CD14-positive monocyte (primary cell): ENCODE data around the gene MCRIP1. TPM values are rescaled to one million over a fixed set of nuclear protein-coding genes. Genes with fewer than 3 reads are reported as not detected.

Source experiments
- DNase-seq, 3 donors: peaks; one replicate each; pipeline ENCODE4 v3.0.0-alpha.2; 2011 to 2022
- H2AFZ ChIP-seq: 2 replicates; pipeline ENCODE4 v1.6.0; 2012; ENCODE audit warnings: mild to moderate bottlenecking, low read depth, low read length, inconsistent platforms; ENCODE audit not compliant: insufficient read depth, poor library complexity, severe bottlenecking
- H3K27ac ChIP-seq, 2 donors: 1 replicate in 1 of 2; 2 replicates in 1 of 2; pipeline ENCODE4 v1.5.1; 2012 to 2013; ENCODE audit warnings: low read length in 2 of 2, control low read depth in 1 of 2, inconsistent platforms in 1 of 2, low read depth in 1 of 2, mild to moderate bottlenecking in 1 of 2
- H3K27me3 ChIP-seq, 2 donors: one replicate each; pipeline versions ENCODE4 v1.6.0 to v1.6.1; 2011 to 2013; ENCODE audit warnings: low read length in 2 of 2; ENCODE audit not compliant: control insufficient read depth in 2 of 2, insufficient read depth in 2 of 2
- H3K36me3 ChIP-seq, 2 donors: replicated peaks in 1 of 2; 1 replicate in 1 of 2; 2 replicates in 1 of 2; pipeline versions ENCODE4 v1.5.1 to v1.6.1; 2012 to 2013; ENCODE audit warnings: low read length in 2 of 2, control low read depth in 1 of 2, inconsistent platforms in 1 of 2, mild to moderate bottlenecking in 1 of 2; ENCODE audit not compliant: insufficient read depth in 2 of 2, control insufficient read depth in 1 of 2
- H3K4me1 ChIP-seq, 2 donors: 1 replicate in 1 of 2; 2 replicates in 1 of 2; pipeline versions ENCODE4 v1.5.1 to v1.6.1; 2012 to 2013; ENCODE audit warnings: low read length in 2 of 2, control low read depth in 1 of 2, inconsistent platforms in 1 of 2, mild to moderate bottlenecking in 1 of 2, moderate library complexity in 1 of 2; ENCODE audit not compliant: insufficient read depth in 2 of 2, control insufficient read depth in 1 of 2
- H3K4me2 ChIP-seq: replicated peaks from 2 replicates; pipeline ENCODE3; 2012; ENCODE audit warnings: low read length, moderate library complexity, mild to moderate bottlenecking; ENCODE audit not compliant: poor library complexity, severe bottlenecking; ENCODE audit errors: extremely low read depth
- H3K4me3 ChIP-seq, 3 experiments: fragments of 200-600 bp in 1 of 3; sonication (generic) in 1 of 3; replicated peaks in 1 of 3; 1 replicate in 2 of 3; 2 replicates in 1 of 3; pipeline ENCODE4 v1.5.1; 2011 to 2013; ENCODE audit warnings: low read length in 3 of 3, mild to moderate bottlenecking in 3 of 3, control low read depth in 2 of 3, low read depth in 2 of 3, inconsistent platforms in 1 of 3, moderate library complexity in 1 of 3
- H3K79me2 ChIP-seq: 2 replicates; pipeline ENCODE4 v1.6.0; 2012; ENCODE audit warnings: mild to moderate bottlenecking, control low read depth, inconsistent platforms, low read length, moderate library complexity; ENCODE audit not compliant: insufficient read depth
- H3K9ac ChIP-seq: 2 replicates; pipeline ENCODE4 v1.6.0; 2017; ENCODE audit warnings: low read length, mild to moderate bottlenecking; ENCODE audit not compliant: insufficient read depth, poor library complexity, severe bottlenecking
- H3K9me3 ChIP-seq, 2 donors: replicated peaks in 1 of 2; 1 replicate in 1 of 2; 2 replicates in 1 of 2; pipeline versions ENCODE4 v1.5.1 to v1.6.1; 2012 to 2013; ENCODE audit warnings: low read length in 2 of 2, control low read depth in 1 of 2; ENCODE audit not compliant: control insufficient read depth in 1 of 2, insufficient read depth in 1 of 2
- H4K20me1 ChIP-seq: 2 replicates; pipeline ENCODE4 v1.6.0; 2012; ENCODE audit warnings: mild to moderate bottlenecking, low read length, control low read depth, moderate library complexity; ENCODE audit not compliant: insufficient read depth
- H3K27ac Mint-ChIP-seq, 7 donors: one replicate each; pipeline ENCODE4 v1.8.0; 2020; ENCODE audit warnings: mild to moderate bottlenecking in 7 of 7, mixed read lengths in 7 of 7, moderate library complexity in 6 of 7, inconsistent platforms in 2 of 7
- H3K27me3 Mint-ChIP-seq, 3 donors: one replicate each; pipeline ENCODE4 v1.8.0; 2021 to 2022; ENCODE audit warnings: low read depth in 3 of 3, mild to moderate bottlenecking in 3 of 3, mixed read lengths in 3 of 3, moderate library complexity in 3 of 3, inconsistent platforms in 1 of 3
- H3K36me3 Mint-ChIP-seq, 2 donors: one replicate each; pipeline ENCODE4 v1.8.0; 2020; ENCODE audit warnings: mixed read lengths in 2 of 2, inconsistent platforms in 1 of 2, mild to moderate bottlenecking in 1 of 2
- H3K4me1 Mint-ChIP-seq: one replicate; pipeline ENCODE4 v1.8.0; 2020; ENCODE audit warnings: mild to moderate bottlenecking, mixed read lengths
- H3K4me3 Mint-ChIP-seq, 2 donors: one replicate each; pipeline ENCODE4 v1.8.0; 2020; ENCODE audit warnings: mild to moderate bottlenecking in 2 of 2, mixed read lengths in 2 of 2, moderate library complexity in 1 of 2
- H3K9me3 Mint-ChIP-seq, 7 donors: one replicate each; pipeline ENCODE4 v1.8.0; 2020 to 2022; ENCODE audit warnings: mixed read lengths in 7 of 7, mild to moderate bottlenecking in 6 of 7, moderate library complexity in 6 of 7, inconsistent platforms in 2 of 7
- CTCF ChIP-seq: fragments of 200-600 bp; IDR thresholded peaks from one replicate; pipeline ENCODE4 v1.8.0; 2022; ENCODE audit warnings: antibody characterized with exemption, mild to moderate bottlenecking
- WGBS: methylation state at CpG from one replicate; pipeline ENCODE4 v1.1.5; 2013; ENCODE audit warnings: missing lambda C conversion rate; ENCODE audit not compliant: insufficient coverage; 5-methylcytosine and 5-hydroxymethylcytosine counted together
- intact Hi-C, 2 donors: fragments of 100-400 bp; cut with micrococcal nuclease; formaldehyde crosslinking; loops; one replicate each; pipeline versions ENCODE4 v1.15.0 to v1.15.1; 2023
- polyA plus RNA-seq, 3 donors: library from polyadenylated mRNA; depleted of rRNA in 1 of 3; unstranded in 2 of 3; stranded (reverse) in 1 of 3; fragments of 300-500 nt in 2 of 3; fragments of >200 nt in 1 of 3; fragmentation: Illumina TruSeq in 2 of 3; gene quantifications; 1 replicate in 2 of 3; 2 replicates in 1 of 3; pipeline ENCODE4 v1.2.3, GENCODE V29; 2012 to 2021

MCRIP1 gene
- polyA plus RNA-seq, 3 donors: 48.4 to 63.0 (median 48.5) TPM

GRCh38 chr17:81814748-81815645 is 18.1 kb downstream of the MCRIP1 start:
- Histone ChIP-seq H2AFZ (no peak overlapping the region), H3K36me3 (no peaks in the 10 kb centered on the region), H3K27ac (no peak overlapping the region), H4K20me1 (no peaks in the 10 kb centered on the region), H3K27me3 (peaks cover 0 to 4% of the 10 kb centered on the region in 2 donors), H3K4me1 (no peaks in the 10 kb centered on the region), H3K9ac (no peak overlapping the region), H3K79me2 (no peaks in the 10 kb centered on the region), H3K9me3 (no peaks in the 10 kb centered on the region), H3K4me3 (no peak overlapping the region), H3K4me2 (no peak overlapping the region)
- no peak for TF ChIP-seq CTCF
- Mint-ChIP-seq H3K27me3 (peaks cover 4 to 28% (median 14%) of the 10 kb centered on the region in 3 donors), H3K4me3 (no peak overlapping the region), H3K9me3 (peaks cover 0 to 2% (median 0%) of the 10 kb centered on the region in 7 donors), H3K4me1 (peaks cover 4% of the 10 kb centered on the region), H3K27ac (no peak overlapping the region), H3K36me3 (no peaks in the 10 kb centered on the region)
- DNase-seq: no peak
- intact Hi-C loops: no loop called here
- WGBS: 79% methylated on average over 18 of the region's 24 CpGs

- Histone ChIP-seq H2AFZ (no peak overlapping the region), H3K36me3 (no peaks in the 10 kb centered on the region), H4K20me1 (no peaks in the 10 kb centered on the region), H3K9ac (no peak overlapping the region), H3K27ac (no peak overlapping the region), H3K79me2 (no peaks in the 10 kb centered on the region), H3K9me3 (no peaks in the 10 kb centered on the region), H3K27me3 (peaks cover 0 to 7% of the 10 kb centered on the region in 2 donors), H3K4me2 (no peak overlapping the region), H3K4me3 (no peak overlapping the region), H3K4me1 (no peaks in the 10 kb centered on the region)
- peaks cover 0 to 4% (median 2%) of the 10 kb centered on the region in 7 donors for H3K9me3 Mint-ChIP-seq
- H3K27me3 Mint-ChIP-seq: peaks cover 8 to 33% (median 18%) of the 10 kb centered on the region in 3 donors
- no peaks in the 10 kb centered on the region for H3K36me3 Mint-ChIP-seq
- intact Hi-C loops: no loop called here
- no peak overlapping the region for H3K27ac Mint-ChIP-seq
- H3K4me3 Mint-ChIP-seq: no peak overlapping the region
- no peak for TF ChIP-seq CTCF
- no peak for DNase-seq
- peaks cover 4% of the 10 kb centered on the region for H3K4me1 Mint-ChIP-seq
- WGBS: 91% methylated on average over 28 of the region's 41 CpGs
These were observed 19.0 kb downstream of the MCRIP1 start for GRCh38 chr17:81813861-81814683.
